ENCODE data around the gene NEURL1B.
A peak's percentile ranks its signal among the peaks of the same experiment; 100 is the strongest.

Gene NEURL1B

GRCh38 chr5:172685091-172685490 is 44.0 kb downstream of the NEURL1B start:
- H3K4me3 ChIP-seq (ENCODE audit: low read depth, low read length) = no peak overlapping the region
- DNase-seq (ENCODE audit: low read depth) = no peak
- TF ChIP-seq CTCF (IDR thresholded peaks at IDR 0.05; ENCODE audit: low read depth, low read length) = no peak

GRCh38 chr5:172686111-172686510 is 45.0 kb downstream of the NEURL1B start:
- TF ChIP-seq POLR2A (IDR thresholded peaks at IDR 0.05; ENCODE audit: extremely low read depth, insufficient read length) = no peak
- TF ChIP-seq MAX (IDR thresholded peaks at IDR 0.05; ENCODE audit: low read depth, low read length) = no peak
- TF ChIP-seq CTCF (IDR thresholded peaks at IDR 0.05; ENCODE audit: low read depth, low read length) = no peak
- no peak for TF ChIP-seq MYC (IDR thresholded peaks at IDR 0.05; ENCODE audit: low read depth, low read length)
- DNase-seq (ENCODE audit: low read depth) = no peak
- H3K4me3 ChIP-seq (ENCODE audit: low read depth, low read length) = no peak overlapping the region

GRCh38 chr5:172686539-172687390 is 45.7 kb downstream of the NEURL1B start:
- no peak for DNase-seq (ENCODE audit: low read depth)
- no peak for TF ChIP-seq MAX (IDR thresholded peaks at IDR 0.05; ENCODE audit: low read depth, low read length)
- TF ChIP-seq MYC (IDR thresholded peaks at IDR 0.05; ENCODE audit: low read depth, low read length) = no peak
- no peak for TF ChIP-seq CTCF (IDR thresholded peaks at IDR 0.05; ENCODE audit: low read depth, low read length)
- no peak for TF ChIP-seq POLR2A (IDR thresholded peaks at IDR 0.05; ENCODE audit: extremely low read depth, insufficient read length)
- H3K4me3 ChIP-seq (ENCODE audit: low read depth, low read length) = no peak overlapping the region

GRCh38 chr5:172687940-172688339 is 46.9 kb downstream of the NEURL1B start:
- no peak overlapping the region for H3K4me3 ChIP-seq (ENCODE audit: low read depth, low read length)
- TF ChIP-seq MYC (IDR thresholded peaks at IDR 0.05; ENCODE audit: low read depth, low read length) (no peak), CTCF (IDR thresholded peaks at IDR 0.05; ENCODE audit: low read depth, low read length) (no peak), MAX (IDR thresholded peaks at IDR 0.05; ENCODE audit: low read depth, low read length) (no peak), POLR2A (IDR thresholded peaks at IDR 0.05; ENCODE audit: extremely low read depth, insufficient read length) (no peak)
- DNase-seq (ENCODE audit: low read depth) = no peak

- TF ChIP-seq MAX (IDR thresholded peaks at IDR 0.05; ENCODE audit: low read depth, low read length) = no peak
- TF ChIP-seq MYC (IDR thresholded peaks at IDR 0.05; ENCODE audit: low read depth, low read length) = no peak
- no peak for TF ChIP-seq POLR2A (IDR thresholded peaks at IDR 0.05; ENCODE audit: extremely low read depth, insufficient read length)
- no peak for TF ChIP-seq CTCF (IDR thresholded peaks at IDR 0.05; ENCODE audit: low read depth, low read length)
- no peak overlapping the region for H3K4me3 ChIP-seq (ENCODE audit: low read depth, low read length)
- DNase-seq (ENCODE audit: low read depth) = peak; percentile 33
These were observed 47.5 kb downstream of the NEURL1B start for GRCh38 chr5:172688349-172689217.
